HepG2 (cell line): ENCODE results near the gene MYO3B. TPM values are rescaled to one million over a fixed set of nuclear protein-coding genes. Genes with fewer than 3 reads are reported as not detected.

Experiments
- ATAC-seq: fragments of 200-7000 bp; cut with Tn5 transposase; 3 replicates; pipeline ENCODE4 v1.9.1; 2020; ENCODE audit warnings: mild to moderate bottlenecking, moderate library complexity
- BruUV-seq: library from RNA; stranded (reverse); fragments of 400-500 nt; replicated peaks from 2 replicates; lab custom pipeline; 2021; lab: Mats Ljungman, UMichigan
- CTCF ChIA-PET: fragments of 300-600 bp; formaldehyde crosslinking; extraction: SDS; loops from one replicate; lab custom pipeline; 2021; ENCODE audit warnings: low total read pairs, inconsistent platforms, low intra/inter-chr PET ratio; lab: Yijun Ruan, JAX
- POLR2A ChIA-PET: fragments of 350-600 bp; sonication (Branson Sonifier 250); formaldehyde crosslinking; loops from one replicate; lab custom pipeline; 2020; ENCODE audit warnings: antibody characterized with exemption, inconsistent platforms; lab: Yijun Ruan, JAX
- DNase-seq: peaks from one replicate; pipeline ENCODE4 v3.0.0-alpha.2; 2015; ENCODE audit warnings: low spot score
- FAIRE-seq: peaks from 3 replicates; lab custom pipeline; 2011; peaks lifted over from hg19 to GRCh38; lab: Jason Lieb, UNC
- H2AFZ ChIP-seq: one replicate; pipeline ENCODE4 v1.6.1; 2011; ENCODE audit warnings: low read length, inconsistent platforms
- H3K27ac ChIP-seq: fragments of 300-600 bp; 3 replicates; pipeline ENCODE4 v1.8.0; 2011; ENCODE audit warnings: mixed run types, mild to moderate bottlenecking, mixed read lengths, low read length, inconsistent platforms; ENCODE audit not compliant: insufficient read depth; ENCODE audit errors: extremely low read length
- H3K27me3 ChIP-seq, 2 experiments: fragments of 200-600 bp in 1 of 2; 2 replicates in 1 of 2; 3 replicates in 1 of 2; pipeline versions ENCODE4 v1.6.0 to v1.8.0; 2011; ENCODE audit warnings: low read length in 2 of 2, mild to moderate bottlenecking in 2 of 2, moderate library complexity in 2 of 2, inconsistent platforms in 1 of 2; ENCODE audit not compliant: insufficient read depth in 2 of 2, control insufficient read depth in 1 of 2
- H3K36me3 ChIP-seq, 2 experiments: fragments of 200-600 bp in 1 of 2; replicated peaks in 1 of 2; 2 replicates in 1 of 2; 3 replicates in 1 of 2; pipeline versions ENCODE4 v1.5.1 to v1.8.0; 2011; ENCODE audit warnings: low read length in 2 of 2, inconsistent platforms in 1 of 2; ENCODE audit not compliant: insufficient read depth in 2 of 2, control insufficient read depth in 1 of 2
- H3K4me1 ChIP-seq: 2 replicates; pipeline ENCODE4 v1.5.1; 2012; ENCODE audit warnings: low read length, inconsistent platforms; ENCODE audit not compliant: insufficient read depth
- H3K4me2 ChIP-seq: 2 replicates; pipeline ENCODE4 v1.6.0; 2011; ENCODE audit warnings: low read depth, low read length, inconsistent platforms
- H3K4me3 ChIP-seq, 3 experiments: fragments of 200-600 bp in 1 of 3; sonication (generic), shearing (Covaris generic) in 1 of 3; replicated peaks in 1 of 3; 2 replicates each; pipeline ENCODE4 v1.5.1; 2011 to 2016; ENCODE audit warnings: low read length in 3 of 3, inconsistent platforms in 2 of 3, low read depth in 2 of 3, mild to moderate bottlenecking in 2 of 3, control low read depth in 1 of 3, mixed read lengths in 1 of 3; ENCODE audit not compliant: insufficient read depth in 1 of 3
- H3K79me2 ChIP-seq: one replicate; pipeline ENCODE4 v1.6.1; 2011; ENCODE audit warnings: low read length, inconsistent platforms; ENCODE audit not compliant: insufficient read depth
- H3K9ac ChIP-seq: 2 replicates; pipeline ENCODE4 v1.6.0; 2011; ENCODE audit warnings: mild to moderate bottlenecking, low read depth, low read length, inconsistent platforms; ENCODE audit not compliant: insufficient read depth
- H3K9me3 ChIP-seq: 2 replicates; pipeline ENCODE4 v1.5.1; 2012; ENCODE audit warnings: mild to moderate bottlenecking, low read length
- H4K20me1 ChIP-seq: 2 replicates; pipeline ENCODE4 v1.6.0; 2011; ENCODE audit warnings: inconsistent platforms, mild to moderate bottlenecking, low read length, moderate library complexity; ENCODE audit not compliant: insufficient read depth
- CEBPB ChIP-seq: IDR thresholded peaks from 2 replicates; pipeline ENCODE4 v1.6.1; 2011; ENCODE audit warnings: low read depth, low read length, improper control_type of control experiment, borderline replicate concordance
- FIP1L1 ChIP-seq: fragments of 200-400 bp; formaldehyde crosslinking; IDR thresholded peaks from 2 replicates; pipeline ENCODE4 v1.6.1; 2018; ENCODE audit warnings: low read depth, mild to moderate bottlenecking, low read length, moderate library complexity, borderline replicate concordance; ENCODE audit not compliant: insufficient read depth
- HNRNPLL ChIP-seq: fragments of 200-400 bp; formaldehyde crosslinking; IDR thresholded peaks from 2 replicates; pipeline ENCODE4 v1.6.1; 2017; ENCODE audit warnings: mild to moderate bottlenecking, low read depth, low read length; ENCODE audit not compliant: poor library complexity, severe bottlenecking
- HOXA9 ChIP-seq: sonication (generic); formaldehyde crosslinking; IDR thresholded peaks from 2 replicates; pipeline ENCODE4 v1.8.1; 2022; ENCODE audit warnings: missing genetic modification reagents, mild to moderate bottlenecking, moderate library complexity, borderline replicate concordance
- NR2F6 ChIP-seq, 2 experiments: IDR thresholded peaks; 2 replicates each; pipeline ENCODE4 v1.6.1; 2016; ENCODE audit warnings: antibody characterized with exemption in 1 of 2, mild to moderate bottlenecking in 1 of 2
- TAF1 ChIP-seq: sonication (generic); formaldehyde crosslinking; IDR thresholded peaks from 2 replicates; pipeline ENCODE4 v1.4.0; 2020; ENCODE audit warnings: missing genetic modification reagents
- ZNF225 ChIP-seq: sonication (generic); formaldehyde crosslinking; IDR thresholded peaks from 2 replicates; pipeline ENCODE4 v1.4.0; 2020; ENCODE audit warnings: mild to moderate bottlenecking, missing genetic modification reagents
- ZNF253 ChIP-seq: sonication (generic); formaldehyde crosslinking; IDR thresholded peaks from 2 replicates; pipeline ENCODE4 v1.8.0; 2022; ENCODE audit warnings: mild to moderate bottlenecking, missing genetic modification reagents, borderline replicate concordance
- ZNF775 ChIP-seq: sonication (generic); formaldehyde crosslinking; IDR thresholded peaks from 2 replicates; pipeline ENCODE4 v1.4.0; 2020; ENCODE audit warnings: missing genetic modification reagents, mild to moderate bottlenecking, moderate library complexity, borderline replicate concordance
- WGBS: methylation state at CpG from one replicate; pipeline ENCODE4 v1.1.6; 2017; ENCODE audit warnings: low lambda C conversion rate; 5-methylcytosine and 5-hydroxymethylcytosine counted together
- in situ Hi-C: cut with HindIII; loops from 2 replicates; pipeline ENCODE4 v1.10.0; 2017; ENCODE audit warnings: low pct_unique_long_range_greater_than_20kb; ENCODE audit not compliant: extremely low pct_ligation_motif_present
- intact Hi-C: fragments of 100-400 bp; cut with micrococcal nuclease; formaldehyde crosslinking; loops from one replicate; pipeline ENCODE4 v1.10.0; 2022; ENCODE audit not compliant: unreplicated experiment
- polyA plus RNA-seq, 8 experiments: library from polyadenylated mRNA; depleted of rRNA in 3 of 8; stranded (reverse) in 7 of 8; unstranded in 1 of 8; fragments of >200 nt; fragmentation: Illumina TruSeq in 4 of 8; extraction: Trizol in 4 of 8; gene quantifications; 2 replicates each; pipeline versions ENCODE4 v1.2.1 to v1.2.3, GENCODE V29; 2011 to 2016; ENCODE audit warnings: low read depth in 4 of 8, missing spikeins in 1 of 8, mixed read lengths in 1 of 8; ENCODE audit not compliant: insufficient read depth in 1 of 8
- total RNA-seq, 5 experiments: library from RNA; depleted of rRNA; stranded (reverse); fragments of >200 nt; fragmentation: Illumina TruSeq; extraction: Trizol; gene quantifications; 2 replicates each; pipeline ENCODE4 v1.2.3, GENCODE V29; 2016; ENCODE audit warnings: low read depth in 1 of 5
- TF ChIP-seq, protein P1 (sequence below): sonication (generic); formaldehyde crosslinking; IDR thresholded peaks from 2 replicates; pipeline ENCODE4 v1.8.0; 2022; ENCODE audit warnings: mild to moderate bottlenecking, missing genetic modification reagents, moderate library complexity
- TF ChIP-seq, protein P2 (sequence below): IDR thresholded peaks from 2 replicates; pipeline ENCODE4 v1.6.1; 2012; ENCODE audit warnings: inconsistent platforms
- TF ChIP-seq, protein P3 (sequence below): sonication (generic); formaldehyde crosslinking; IDR thresholded peaks from 2 replicates; pipeline ENCODE4 v1.4.0; 2020; ENCODE audit warnings: mild to moderate bottlenecking, missing genetic modification reagents, borderline replicate concordance
- TF ChIP-seq, protein P4 (sequence below): IDR thresholded peaks from 2 replicates; pipeline ENCODE4 v1.6.1; 2016; ENCODE audit warnings: missing compliant biosample characterization, missing genetic modification reagents, borderline replicate concordance

The MYO3B gene
- total and polyA plus RNA-seq, 2 of the 13 experiments (the other 11 are each of a cell fraction or from before 2014, with no cell fraction given), result 0.01 TPM; not detected in 1

DNA sequence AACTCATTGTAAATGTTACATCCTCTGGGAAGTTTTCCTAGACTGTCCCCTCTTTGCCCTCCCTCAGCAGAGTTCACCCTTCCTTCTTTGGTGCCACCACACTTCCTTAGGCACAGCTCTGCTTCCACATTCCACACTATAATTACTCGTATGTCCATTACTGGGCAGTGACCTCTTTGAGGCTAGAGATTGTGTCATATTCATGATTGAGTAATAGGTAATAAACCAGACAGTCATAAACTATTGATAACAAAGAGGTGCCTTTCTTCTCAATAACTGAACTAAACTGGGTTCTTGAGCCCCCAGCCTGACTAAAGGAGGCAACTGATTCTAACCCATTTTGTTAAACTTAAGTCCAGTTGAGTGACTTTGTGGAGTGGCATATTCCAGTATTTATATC, 28.3 kb downstream of the MYO3B start:
- Histone ChIP-seq H3K9me3 (no peaks in the 10 kb centered on the region), H3K36me3 (no peaks in the 10 kb centered on the region), H3K9ac (no peak overlapping the region), H3K79me2 (no peaks in the 10 kb centered on the region), H3K4me3 (no peak overlapping the region), H3K27me3 (no peaks in the 10 kb centered on the region), H4K20me1 (no peaks in the 10 kb centered on the region), H3K4me1 (no peaks in the 10 kb centered on the region), H3K4me2 (no peak overlapping the region), H2AFZ (no peak overlapping the region), H3K27ac (no peak overlapping the region)
- ChIA-PET CTCF (no interaction called here), POLR2A (no interaction called here)
- 3% methylated on average over 1 of the region's 1 CpG for WGBS
- no peak for FAIRE-seq
- intact Hi-C loops, result no loop called here
- no peak for ATAC-seq
- in situ Hi-C loops, result no loop called here
- TF ChIP-seq CEBPB, result 0 out of 2 replicates have a peak, but pooled peaks have one; percentile 35
- no peak for TF ChIP-seq ZNF225
- no TSS peak for BruUV-seq
- DNase-seq, result no peak

DNA sequence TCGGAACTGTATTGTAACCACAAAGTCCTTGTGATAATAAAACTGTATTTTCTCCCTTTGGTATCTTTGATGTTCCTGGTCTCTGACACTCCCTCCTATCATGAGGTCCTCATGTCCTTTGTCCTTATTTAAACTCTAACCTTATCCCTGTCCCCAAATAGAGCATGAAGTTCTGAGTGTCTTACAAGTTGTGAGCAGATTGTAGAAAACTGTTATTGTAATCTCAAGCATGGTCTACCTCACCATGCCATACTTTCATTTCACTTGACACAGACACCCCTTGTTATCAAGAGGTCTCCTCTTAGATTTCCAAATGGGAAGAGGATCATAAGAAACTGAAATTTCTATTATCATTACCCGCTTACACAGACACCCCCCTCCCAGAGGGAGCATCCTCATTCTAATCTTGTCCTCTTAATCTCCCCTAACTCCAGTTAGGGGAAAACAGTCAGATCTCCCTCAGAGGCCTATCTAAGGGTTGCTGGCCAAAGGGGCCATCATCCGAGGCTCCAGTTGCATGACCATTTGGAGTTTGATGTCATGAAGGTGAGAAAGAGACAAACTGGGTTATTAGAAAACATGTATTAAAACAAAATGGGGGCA, 29.0 kb downstream of the MYO3B start:
- DNase-seq (no peak), FAIRE-seq (no peak), ATAC-seq (no peak)
- intact Hi-C loops (no loop called here), in situ Hi-C loops (no loop called here)
- ChIA-PET POLR2A (no interaction called here), CTCF (no interaction called here)
- WGBS, result 11% methylated on average over 3 of the region's 3 CpGs
- no peak overlapping the region for H3K4me2 ChIP-seq
- no peaks in the 10 kb centered on the region for H4K20me1 ChIP-seq
- no peaks in the 10 kb centered on the region for H3K27me3 ChIP-seq
- no TSS peak for BruUV-seq
- H3K36me3 ChIP-seq, result no peaks in the 10 kb centered on the region
- no peaks in the 10 kb centered on the region for H3K4me1 ChIP-seq
- H2AFZ ChIP-seq, result no peak overlapping the region
- H3K27ac ChIP-seq, result no peak overlapping the region
- no peak overlapping the region for H3K9ac ChIP-seq
- H3K4me3 ChIP-seq, result no peak overlapping the region
- H3K9me3 ChIP-seq, result no peaks in the 10 kb centered on the region
- H3K79me2 ChIP-seq, result no peaks in the 10 kb centered on the region
- TF ChIP-seq, protein P1, sequence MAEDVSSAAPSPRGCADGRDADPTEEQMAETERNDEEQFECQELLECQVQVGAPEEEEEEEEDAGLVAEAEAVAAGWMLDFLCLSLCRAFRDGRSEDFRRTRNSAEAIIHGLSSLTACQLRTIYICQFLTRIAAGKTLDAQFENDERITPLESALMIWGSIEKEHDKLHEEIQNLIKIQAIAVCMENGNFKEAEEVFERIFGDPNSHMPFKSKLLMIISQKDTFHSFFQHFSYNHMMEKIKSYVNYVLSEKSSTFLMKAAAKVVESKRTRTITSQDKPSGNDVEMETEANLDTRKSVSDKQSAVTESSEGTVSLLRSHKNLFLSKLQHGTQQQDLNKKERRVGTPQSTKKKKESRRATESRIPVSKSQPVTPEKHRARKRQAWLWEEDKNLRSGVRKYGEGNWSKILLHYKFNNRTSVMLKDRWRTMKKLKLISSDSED, result no peak
- TF ChIP-seq HOXA9, result no peak
- TF ChIP-seq, protein P2, sequence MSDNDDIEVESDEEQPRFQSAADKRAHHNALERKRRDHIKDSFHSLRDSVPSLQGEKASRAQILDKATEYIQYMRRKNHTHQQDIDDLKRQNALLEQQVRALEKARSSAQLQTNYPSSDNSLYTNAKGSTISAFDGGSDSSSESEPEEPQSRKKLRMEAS, result no peak
- TF ChIP-seq, protein P3, sequence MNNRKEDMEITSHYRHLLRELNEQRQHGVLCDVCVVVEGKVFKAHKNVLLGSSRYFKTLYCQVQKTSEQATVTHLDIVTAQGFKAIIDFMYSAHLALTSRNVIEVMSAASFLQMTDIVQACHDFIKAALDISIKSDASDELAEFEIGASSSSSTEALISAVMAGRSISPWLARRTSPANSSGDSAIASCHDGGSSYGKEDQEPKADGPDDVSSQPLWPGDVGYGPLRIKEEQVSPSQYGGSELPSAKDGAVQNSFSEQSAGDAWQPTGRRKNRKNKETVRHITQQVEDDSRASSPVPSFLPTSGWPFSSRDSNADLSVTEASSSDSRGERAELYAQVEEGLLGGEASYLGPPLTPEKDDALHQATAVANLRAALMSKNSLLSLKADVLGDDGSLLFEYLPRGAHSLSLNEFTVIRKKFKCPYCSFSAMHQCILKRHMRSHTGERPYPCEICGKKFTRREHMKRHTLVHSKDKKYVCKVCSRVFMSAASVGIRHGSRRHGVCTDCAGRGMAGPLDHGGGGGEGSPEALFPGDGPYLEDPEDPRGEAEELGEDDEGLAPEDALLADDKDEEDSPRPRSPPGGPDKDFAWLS, result no peak
- no peak for TF ChIP-seq HNRNPLL
- TF ChIP-seq, protein P4, sequence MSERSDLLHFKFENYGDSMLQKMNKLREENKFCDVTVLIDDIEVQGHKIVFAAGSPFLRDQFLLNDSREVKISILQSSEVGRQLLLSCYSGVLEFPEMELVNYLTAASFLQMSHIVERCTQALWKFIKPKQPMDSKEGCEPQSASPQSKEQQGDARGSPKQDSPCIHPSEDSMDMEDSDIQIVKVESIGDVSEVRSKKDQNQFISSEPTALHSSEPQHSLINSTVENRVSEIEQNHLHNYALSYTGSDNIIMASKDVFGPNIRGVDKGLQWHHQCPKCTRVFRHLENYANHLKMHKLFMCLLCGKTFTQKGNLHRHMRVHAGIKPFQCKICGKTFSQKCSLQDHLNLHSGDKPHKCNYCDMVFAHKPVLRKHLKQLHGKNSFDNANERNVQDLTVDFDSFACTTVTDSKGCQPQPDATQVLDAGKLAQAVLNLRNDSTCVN (CRISPR knock-in tag), result no peak
- TF ChIP-seq NR2F6 (IDR thresholded peaks at IDR 0.05), result no peak
- no peak for TF ChIP-seq NR2F6 (CRISPR knock-in tag; IDR thresholded peaks at IDR 0.05)
- TF ChIP-seq TAF1, result no peak
- TF ChIP-seq FIP1L1, result no peak
- TF ChIP-seq ZNF253 (CRISPR knock-in tag), result no peak
- no peak for TF ChIP-seq ZNF775 (CRISPR knock-in tag)
